HG03097 (cell line): ENCODE data around the gene PDE10A.
"Not testable (repeated sequence)": the region's sequence is repeated elsewhere in the genome, so short reads cannot be mapped to it uniquely, and the experiment has no call there.

Experiments
- ATAC-seq: cut with Tn5 transposase; IDR thresholded peaks from one replicate; pipeline ENCODE4 v1.9.1; 2021; ENCODE audit not compliant: unreplicated experiment, low FRiP score

PDE10A gene

DNA sequence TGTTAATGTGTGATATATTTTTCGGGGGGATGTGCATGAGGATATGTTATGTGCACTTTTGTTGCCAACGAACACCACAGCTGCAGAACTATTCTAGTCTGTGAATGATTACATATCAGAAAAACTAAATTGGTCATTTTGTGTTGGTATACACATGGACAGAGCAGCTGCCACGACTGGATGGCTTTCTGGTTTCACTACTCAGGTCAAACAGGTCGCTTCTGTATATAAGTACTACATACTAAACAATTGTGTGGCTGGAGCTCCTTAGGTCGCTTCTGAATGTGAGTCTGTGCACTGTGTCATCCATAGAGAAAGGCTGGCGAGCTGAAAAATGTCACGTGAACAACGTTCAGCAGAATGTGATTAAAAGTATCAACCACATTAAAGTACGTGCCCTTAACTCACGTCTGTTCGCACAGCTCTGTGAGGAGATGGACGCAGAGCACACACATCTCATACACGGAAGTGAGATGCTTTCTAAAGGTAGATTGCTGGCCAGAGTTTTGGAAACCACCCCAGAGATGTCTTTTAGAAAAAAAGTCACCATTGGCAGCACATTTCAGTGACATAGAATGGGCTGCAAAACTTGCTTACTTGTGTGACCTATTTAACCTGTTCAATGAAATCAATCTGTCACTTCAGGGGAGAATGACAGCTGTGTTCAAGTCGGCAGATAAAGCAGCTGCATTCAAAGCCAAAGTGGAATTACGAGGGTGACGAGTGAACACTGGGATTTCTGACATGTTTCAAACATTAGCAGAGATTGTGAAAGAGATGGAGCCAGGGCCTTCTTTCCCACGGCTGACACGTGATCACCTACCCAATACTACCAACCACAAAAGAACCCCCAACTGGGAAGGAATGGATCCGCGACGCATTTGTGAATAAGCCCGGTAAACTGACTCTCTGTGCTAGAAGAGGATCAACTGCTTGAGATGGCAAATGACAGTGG, 176.6 kb downstream of the PDE10A start:
- ATAC-seq, result no peak

DNA sequence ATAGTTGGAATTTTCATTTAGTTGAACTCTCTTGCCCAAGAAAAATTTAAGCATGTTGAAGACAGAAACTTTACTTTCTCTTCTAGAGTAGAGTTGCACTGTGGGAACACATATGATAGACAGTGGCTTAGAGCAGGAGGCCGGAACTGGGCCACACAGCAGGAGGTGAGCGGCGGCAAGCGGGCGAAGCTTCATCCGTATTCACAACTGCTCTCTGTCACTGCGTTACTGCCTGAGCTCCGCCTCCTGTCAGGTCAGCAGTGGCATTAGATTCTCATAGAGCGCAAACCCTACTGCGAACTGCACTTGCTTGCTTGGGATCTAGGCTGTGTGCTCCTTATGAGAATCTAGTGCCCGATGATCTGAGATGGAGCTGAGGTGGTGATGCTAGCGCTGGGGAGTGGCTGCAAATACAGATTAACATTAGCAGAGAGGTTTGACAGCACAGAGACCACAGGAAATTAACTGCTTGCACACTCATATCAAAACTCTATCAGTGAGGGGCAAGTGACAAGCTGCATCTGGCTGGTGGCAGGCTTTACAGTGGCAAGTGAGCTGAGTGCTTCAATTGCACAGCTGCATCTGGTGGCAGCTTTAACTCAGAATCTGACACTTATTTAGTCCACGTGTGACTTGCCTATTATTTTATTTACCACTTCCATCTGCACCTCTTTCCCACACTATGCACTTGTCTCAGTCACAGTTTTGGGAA, 178.7 kb downstream of the PDE10A start:
- no peak for ATAC-seq

DNA sequence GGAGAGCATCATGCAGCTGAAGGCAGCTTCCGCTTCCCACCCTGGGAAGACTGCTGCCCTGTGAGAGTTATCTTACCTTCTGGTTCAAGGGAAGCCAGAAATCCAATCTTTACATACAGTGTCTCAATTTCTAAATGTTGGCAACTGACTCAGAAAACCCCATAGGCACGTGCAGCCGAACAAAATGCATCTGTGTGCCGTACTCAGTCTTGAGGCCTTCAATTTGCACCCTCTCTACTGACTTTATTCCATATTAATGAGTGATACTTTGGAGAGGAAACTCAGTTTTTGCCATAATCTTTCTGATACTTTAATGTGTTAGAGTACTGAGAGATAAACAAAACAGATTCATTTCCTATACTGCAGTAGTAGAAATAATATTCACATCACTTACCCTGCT, 181.1 kb downstream of the PDE10A start:
- ATAC-seq, result no peak

- ATAC-seq, result no peak
Observed at GRCh38 chr6:165480916-165481315, 182.1 kb downstream of the PDE10A start.

DNA sequence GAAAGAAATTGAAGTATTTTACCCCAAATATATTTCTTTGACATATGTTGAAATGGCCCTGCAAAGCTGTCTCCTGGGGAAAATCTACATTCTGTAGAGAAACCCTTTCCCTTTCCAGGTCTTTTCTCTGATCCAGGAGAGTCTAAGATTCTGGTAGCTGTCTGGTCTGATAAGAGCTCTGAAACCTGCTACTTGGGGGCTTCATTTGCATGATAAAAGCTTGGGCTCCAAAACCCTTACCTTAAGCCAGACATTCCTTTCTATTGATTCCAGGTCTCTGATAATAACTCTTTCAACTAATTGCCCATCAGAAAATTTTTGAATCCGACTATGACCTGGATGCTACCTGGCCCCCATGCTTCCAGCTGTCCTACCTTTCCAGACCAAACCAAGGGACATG, 184.5 kb downstream of the PDE10A start:
- no peak for ATAC-seq

DNA sequence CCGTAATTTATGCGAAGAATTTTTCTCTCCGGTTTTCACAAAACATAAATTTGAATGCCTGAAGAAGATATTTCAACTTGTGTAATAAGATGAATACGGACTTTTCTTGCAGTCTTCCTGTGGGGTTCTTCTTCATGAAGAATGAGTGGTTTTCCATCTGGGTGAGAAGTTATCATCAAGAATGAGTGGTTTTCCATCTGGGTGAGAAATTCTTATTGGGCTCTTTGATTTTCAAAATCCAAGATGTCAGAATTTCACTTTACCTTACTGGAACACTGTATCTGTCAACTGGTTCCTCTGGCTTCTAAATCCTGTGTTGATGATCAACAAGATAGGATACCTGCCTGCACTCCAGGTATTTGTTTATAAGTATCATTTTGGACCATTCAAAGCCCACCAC, 193.6 kb downstream of the PDE10A start:
- no peak for ATAC-seq

GRCh38 chr6:165468340-165469235, 194.5 kb downstream of the PDE10A start:
- no peak for ATAC-seq

DNA sequence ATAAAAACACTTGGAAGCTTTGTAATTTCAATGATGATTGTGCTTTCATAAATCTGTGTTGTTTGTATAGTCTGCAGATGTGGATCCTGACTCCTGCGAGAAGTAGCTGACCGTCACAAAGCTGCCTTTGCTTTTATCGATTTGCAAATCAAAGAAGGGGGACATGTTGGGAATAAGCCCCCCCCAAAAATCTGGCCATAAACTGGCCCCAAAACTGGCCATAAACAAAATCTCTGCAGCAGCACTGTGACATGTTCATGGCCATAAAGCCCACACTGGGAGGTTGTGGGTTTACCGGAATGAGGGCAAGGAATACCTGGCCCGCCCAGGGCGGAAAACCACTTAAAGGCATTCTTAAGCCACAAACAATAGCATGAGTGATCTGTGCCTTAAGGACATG, 199.5 kb downstream of the PDE10A start:
- not testable (repeated sequence) for ATAC-seq

- not testable (repeated sequence) for ATAC-seq
Observed at GRCh38 chr6:165459605-165460301, 203.3 kb downstream of the PDE10A start.

DNA sequence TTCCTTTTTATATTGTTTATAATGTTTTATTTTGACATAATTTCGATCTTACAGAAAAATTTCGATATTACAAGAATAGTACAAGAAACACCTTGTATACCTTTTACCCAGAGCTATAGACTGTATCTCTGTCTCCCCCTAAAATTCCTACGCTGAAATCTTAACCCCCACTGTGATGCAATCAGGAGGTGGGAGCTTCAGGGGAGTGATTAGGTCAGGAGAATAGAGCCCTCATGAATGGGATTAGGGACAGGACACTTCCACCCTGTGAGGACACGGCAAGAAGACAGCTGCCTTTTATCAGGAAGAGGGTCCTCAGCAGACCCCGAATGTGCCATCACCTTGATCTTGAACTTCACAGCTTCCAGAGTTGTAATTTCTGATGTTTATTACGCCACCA, 204.9 kb downstream of the PDE10A start:
- no peak for ATAC-seq

- ATAC-seq, result no peak
Observed at GRCh38 chr6:165456286-165456685, 206.8 kb downstream of the PDE10A start.

DNA sequence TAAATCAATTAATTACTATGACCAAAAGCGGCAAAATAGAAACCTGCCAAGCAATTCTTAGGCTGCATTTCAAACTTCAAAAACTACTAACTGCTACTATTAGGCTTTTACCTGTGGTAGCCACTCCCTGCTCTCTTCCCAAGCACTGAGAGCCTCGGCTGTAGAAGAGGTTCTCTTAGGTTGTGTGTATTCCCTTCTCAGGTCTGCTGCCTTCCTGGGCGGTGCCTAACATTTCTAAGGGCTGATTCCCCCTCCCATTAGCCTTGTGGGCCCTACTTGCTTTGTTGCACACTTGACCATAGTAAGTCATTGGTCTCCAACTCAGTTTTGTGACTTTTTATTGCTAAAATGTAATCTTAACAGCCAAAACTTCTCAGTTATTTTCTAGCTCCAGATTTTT, 207.6 kb downstream of the PDE10A start:
- ATAC-seq, result no peak

GRCh38 chr6:165453395-165453794, 209.6 kb downstream of the PDE10A start:
- no peak for ATAC-seq

GRCh38 chr6:165451838-165452237, 211.2 kb downstream of the PDE10A start:
- ATAC-seq, result no peak

DNA sequence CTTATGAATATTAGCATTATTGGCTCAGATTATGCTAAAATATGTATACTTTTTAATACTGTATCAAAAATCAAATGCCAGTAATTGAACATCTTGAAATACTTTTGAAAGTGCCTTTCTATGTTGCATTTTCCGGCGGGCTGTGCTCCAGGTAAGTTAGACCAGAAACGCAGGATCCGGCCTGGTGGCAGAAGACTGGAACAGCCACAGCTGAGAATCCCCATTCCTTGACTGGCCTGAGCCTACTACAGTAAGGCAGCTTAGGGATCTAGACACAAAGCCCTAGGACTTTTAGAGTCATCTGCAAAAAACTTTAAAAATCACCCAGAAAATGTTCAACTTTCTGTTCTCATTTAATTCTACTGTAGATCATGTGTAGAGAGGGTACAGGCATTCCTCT, 214.8 kb downstream of the PDE10A start:
- no peak for ATAC-seq

DNA sequence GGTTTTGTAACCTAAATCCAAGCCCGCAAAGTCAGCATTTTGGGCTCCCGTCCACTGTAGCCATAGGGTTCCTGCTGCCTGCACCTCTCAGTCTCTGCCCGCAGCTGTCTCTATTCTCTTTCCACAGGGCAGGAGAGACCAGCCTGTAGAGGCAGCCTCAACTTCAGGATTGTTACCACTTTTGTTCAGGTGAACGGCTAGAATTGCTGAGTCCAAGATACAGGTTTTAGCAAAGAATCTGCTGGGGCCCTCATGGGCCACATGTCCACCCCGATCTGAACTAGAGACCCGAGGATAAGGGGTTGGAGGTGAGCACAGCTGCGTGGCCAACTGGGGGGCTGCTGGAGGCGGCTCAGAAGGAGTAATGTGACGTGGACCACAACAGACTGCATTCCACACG, 215.9 kb downstream of the PDE10A start:
- ATAC-seq, result no peak

- ATAC-seq, result no peak
Observed at GRCh38 chr6:165446331-165446730, 216.7 kb downstream of the PDE10A start.

GRCh38 chr6:165443462-165443861, 219.6 kb downstream of the PDE10A start:
- no peak for ATAC-seq

- no peak for ATAC-seq
Observed at GRCh38 chr6:165441181-165441580, 221.9 kb downstream of the PDE10A start.

- ATAC-seq, result no peak
Observed at GRCh38 chr6:165439928-165440554, 223.0 kb downstream of the PDE10A start.
